ENCODE measurements around the gene MAFG.
"Not testable (repeated sequence)": the region's sequence is repeated elsewhere in the genome, so short reads cannot be mapped to it uniquely, and the experiment has no call there.

Gene MAFG

GRCh38 chr17:81921996-81922565 is 5.5 kb downstream of the MAFG start:
- no peak for DNase-seq

GRCh38 chr17:81921537-81921862 is 6.0 kb downstream of the MAFG start:
- no peak for DNase-seq

GRCh38 chr17:81920612-81921536 is 6.7 kb downstream of the MAFG start:
- DNase-seq, result no peak

- DNase-seq, result no peak
These were observed 8.5 kb downstream of the MAFG start for GRCh38 chr17:81918832-81919545.

GRCh38 chr17:81918333-81918669 is 9.2 kb downstream of the MAFG start:
- not testable (repeated sequence) for DNase-seq

GRCh38 chr17:81917565-81918332 is 9.8 kb downstream of the MAFG start, which contains the start of gene SIRT7:
Gene SIRT7, minus strand, starts transcription at chr17:81918176. Its CDS starts 45 bp downstream, at chr17:81918131.
- peak; percentile 78 to 80 for DNase-seq

GRCh38 chr17:81916234-81917001 is 11.1 kb downstream of the MAFG start:
- DNase-seq, result no peak

- DNase-seq, result no peak
These were observed 12.2 kb downstream of the MAFG start for GRCh38 chr17:81915331-81915730.

- no peak for DNase-seq
These were observed 13.3 kb downstream of the MAFG start for GRCh38 chr17:81914103-81914850.

- no peak for DNase-seq
These were observed 14.0 kb downstream of the MAFG start for GRCh38 chr17:81913394-81914102.

- no peak for DNase-seq
These were observed 14.9 kb downstream of the MAFG start for GRCh38 chr17:81912441-81913309.

GRCh38 chr17:81911969-81912368 is 15.6 kb downstream of the MAFG start:
- no peak for DNase-seq

GRCh38 chr17:81911277-81911961 is 16.1 kb downstream of the MAFG start, which contains the start of gene PCYT2:
Gene PCYT2, minus strand, starts transcription at chr17:81911399. Its CDS starts 44 bp downstream, at chr17:81911355.
- DNase-seq, result peak; percentile 93 to 95

GRCh38 chr17:81910840-81911276 is 16.7 kb downstream of the MAFG start:
- no peak for DNase-seq

GRCh38 chr17:81909966-81910839 is 17.3 kb downstream of the MAFG start:
- no peak for DNase-seq

- no peak for DNase-seq
These were observed 18.3 kb downstream of the MAFG start for GRCh38 chr17:81909231-81909630.

- no peak for DNase-seq
These were observed 18.7 kb downstream of the MAFG start for GRCh38 chr17:81908793-81909192.
